ENCODE results near the gene KAT7.
A peak's percentile ranks its signal among the peaks of the same experiment; 100 is the strongest.
"Not testable (repeated sequence)": the region's sequence is repeated elsewhere in the genome, so short reads cannot be mapped to it uniquely, and the experiment has no call there.

Gene KAT7

GRCh38 chr17:49788478-49789242 lies at the start of gene KAT7:
TSS of gene KAT7 (plus strand) at chr17:49788681. CDS start at chr17:49788835, 154 bp downstream.
- peak; percentile 97 for DNase-seq (ENCODE audit: low read depth)

DNA sequence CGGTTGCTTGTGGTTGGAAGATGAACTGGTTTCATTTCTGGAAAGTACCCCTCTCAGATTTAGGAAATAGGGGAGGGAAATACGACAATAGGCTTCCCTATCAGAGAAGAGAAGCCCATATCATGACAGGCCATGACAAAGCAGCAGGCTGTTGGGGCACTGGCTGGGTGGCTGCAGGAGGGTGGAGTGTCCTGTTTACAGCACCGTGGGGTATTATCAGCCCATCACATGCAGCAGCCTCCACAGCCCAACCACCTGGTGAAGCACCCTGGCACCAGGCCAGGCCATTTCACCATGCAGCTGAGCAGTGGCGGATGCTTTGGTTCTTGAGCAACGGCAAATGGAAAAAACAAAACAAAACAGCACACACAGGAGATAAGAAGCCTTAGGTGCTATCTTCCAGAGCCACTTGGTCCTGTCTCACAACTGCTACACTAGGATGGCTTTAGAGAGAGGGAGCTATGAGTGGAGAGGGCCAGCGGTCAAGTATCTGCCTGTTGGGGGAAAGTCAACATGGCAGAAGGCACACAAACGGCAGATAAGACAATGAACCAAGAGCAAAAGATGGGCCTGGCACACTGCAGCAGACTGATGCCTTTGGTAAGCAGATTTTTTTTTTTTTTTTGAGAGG lies 48.7 kb upstream of the KAT7 start:
- DNase-seq (ENCODE audit: low read depth): peak; percentile 74

GRCh38 chr17:49741009-49741691 lies 47.3 kb upstream of the KAT7 start:
- no peak for DNase-seq (ENCODE audit: low read depth)

DNA sequence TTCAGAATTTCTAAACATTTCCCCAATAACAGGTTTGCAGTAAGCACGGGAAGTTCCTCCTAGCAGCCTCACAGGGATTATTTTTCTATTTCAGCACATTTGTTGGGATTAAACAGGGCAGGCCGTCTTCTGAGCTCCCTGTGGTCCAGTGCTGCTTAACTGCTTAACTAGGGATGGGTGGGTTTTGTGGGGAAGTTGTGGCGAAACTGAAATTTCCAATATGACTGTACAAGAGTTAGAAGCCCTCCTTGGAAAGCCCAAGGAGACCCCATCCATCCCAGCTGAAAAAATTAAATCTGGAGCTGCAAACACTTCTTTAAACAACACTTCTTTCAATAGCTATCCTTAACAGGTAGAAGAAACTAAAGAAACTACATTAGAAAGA lies 46.8 kb upstream of the KAT7 start:
- no peak for DNase-seq (ENCODE audit: low read depth)

DNA sequence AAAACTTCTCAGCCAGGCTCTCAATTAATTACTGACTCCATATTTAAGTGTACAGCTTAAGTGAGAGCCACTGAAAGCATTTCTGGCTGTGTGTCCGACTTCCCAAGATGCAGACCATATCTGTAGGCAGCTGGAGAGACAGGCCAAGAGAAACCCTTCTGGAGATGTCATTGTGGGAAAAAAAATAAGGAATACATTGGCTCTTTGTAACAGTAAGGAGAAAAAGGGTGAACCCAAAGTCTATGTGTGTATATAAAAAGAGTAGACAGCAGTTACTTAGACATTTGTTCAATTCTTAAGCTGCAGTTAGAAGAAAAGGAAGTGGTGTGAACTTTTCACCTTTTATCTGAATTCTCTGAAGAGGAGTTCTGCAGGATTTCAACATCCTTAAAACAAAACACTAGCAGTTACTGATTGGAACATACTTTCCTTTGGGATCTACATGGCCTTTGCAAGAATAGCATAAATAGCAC lies 46.3 kb upstream of the KAT7 start:
- no peak for DNase-seq (ENCODE audit: low read depth)

- no peak for DNase-seq (ENCODE audit: low read depth)
Measured at GRCh38 chr17:49745175-49746139, 43.0 kb upstream of the KAT7 start.

- DNase-seq (ENCODE audit: low read depth): no peak
Measured at GRCh38 chr17:49746791-49747490, 41.5 kb upstream of the KAT7 start.

DNA sequence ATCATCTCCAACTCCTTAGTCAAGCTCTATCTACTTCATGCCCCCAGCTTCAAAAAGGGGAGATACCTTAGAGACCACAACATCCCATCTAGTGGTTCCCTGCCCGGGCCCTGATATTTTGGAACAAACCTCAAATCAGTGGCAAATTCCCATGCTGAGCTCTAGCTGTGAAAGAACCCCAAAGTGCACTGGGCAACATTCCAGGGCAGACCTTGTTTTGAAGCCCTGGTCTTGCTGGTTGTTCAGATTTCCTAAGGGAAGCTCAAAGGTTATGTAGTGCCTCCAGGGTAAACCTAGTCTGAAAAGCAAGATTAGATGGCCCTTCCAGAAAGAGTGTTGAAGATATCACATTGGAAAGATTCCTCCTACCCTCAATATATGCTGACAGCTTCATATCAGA lies 40.8 kb upstream of the KAT7 start:
- no peak for DNase-seq (ENCODE audit: low read depth)

DNA sequence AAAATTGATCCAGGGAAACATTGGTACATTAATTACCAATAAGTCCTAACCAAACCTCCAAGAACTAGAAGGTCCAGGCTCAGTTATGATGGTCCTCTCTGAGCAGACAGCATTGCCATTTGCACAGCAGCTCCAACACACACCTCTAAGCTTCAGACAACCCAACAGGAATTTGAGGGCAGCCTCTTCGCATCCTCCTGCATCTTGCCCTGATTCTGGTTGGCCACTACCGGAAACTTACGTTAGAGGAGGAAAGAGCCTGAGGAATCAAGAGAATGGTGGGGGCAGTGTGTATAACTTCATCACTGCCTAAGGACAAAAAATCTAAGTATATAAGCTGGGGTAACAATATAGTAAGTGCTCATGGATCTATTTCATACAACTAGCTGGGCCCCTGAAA lies 40.3 kb upstream of the KAT7 start:
- DNase-seq (ENCODE audit: low read depth): no peak

DNA sequence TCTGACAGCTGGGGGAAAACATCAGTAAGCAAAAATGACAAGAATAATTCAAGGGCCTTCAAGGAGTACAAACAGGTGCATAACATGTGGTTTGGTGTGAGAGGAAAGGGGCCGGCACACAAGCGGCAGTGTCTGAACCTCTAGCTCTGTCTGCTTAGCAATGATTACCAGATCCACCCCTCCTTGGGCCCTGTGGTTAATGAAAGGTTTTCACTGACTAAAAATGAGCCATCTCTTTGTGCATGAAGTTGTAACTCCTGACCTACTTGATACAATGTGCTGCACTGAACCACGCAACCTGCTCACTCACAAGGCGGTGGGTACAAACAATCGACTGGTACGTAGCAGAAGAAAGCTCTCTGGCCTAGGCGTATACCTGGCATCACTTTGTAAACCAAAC lies 39.7 kb upstream of the KAT7 start:
- DNase-seq (ENCODE audit: low read depth): peak; percentile 52

DNA sequence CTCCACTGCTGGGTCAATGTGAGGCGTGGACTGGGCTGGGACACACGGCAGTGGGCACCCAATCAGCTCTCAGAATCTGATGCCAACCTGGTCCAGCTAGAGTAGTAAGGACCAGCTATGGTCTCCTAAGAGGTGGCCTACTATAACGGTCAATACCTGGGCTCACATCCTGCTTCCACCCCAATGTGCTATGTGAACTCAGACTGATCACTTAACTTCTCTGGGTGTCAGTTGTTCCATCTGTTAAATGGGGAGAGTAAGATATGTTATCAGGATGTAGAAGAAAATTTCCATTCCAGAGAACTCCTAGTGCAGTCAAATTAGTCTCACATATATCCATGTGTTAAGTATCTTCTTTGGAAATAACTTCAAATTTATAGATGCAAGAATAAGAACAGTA lies 38.8 kb upstream of the KAT7 start:
- no peak for DNase-seq (ENCODE audit: low read depth)

DNA sequence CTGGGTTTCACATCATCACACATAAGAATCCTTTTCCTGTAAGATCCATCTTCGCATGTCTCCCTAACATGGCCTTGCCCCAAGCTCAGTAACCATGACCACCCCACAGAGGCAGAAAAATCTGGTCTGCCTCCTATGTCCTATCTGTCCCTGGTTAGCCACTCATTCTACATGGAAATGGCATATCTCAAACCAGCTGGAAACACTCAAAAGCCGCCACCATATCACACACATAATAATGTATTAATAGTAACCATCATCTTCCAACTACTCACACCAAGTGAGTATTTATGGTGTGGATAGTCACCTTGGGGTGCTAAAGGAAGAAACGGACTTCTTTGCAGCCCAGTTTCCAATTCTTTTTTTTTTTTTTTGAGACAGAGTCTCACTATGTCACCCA lies 36.0 kb upstream of the KAT7 start:
- DNase-seq (ENCODE audit: low read depth): no peak

DNA sequence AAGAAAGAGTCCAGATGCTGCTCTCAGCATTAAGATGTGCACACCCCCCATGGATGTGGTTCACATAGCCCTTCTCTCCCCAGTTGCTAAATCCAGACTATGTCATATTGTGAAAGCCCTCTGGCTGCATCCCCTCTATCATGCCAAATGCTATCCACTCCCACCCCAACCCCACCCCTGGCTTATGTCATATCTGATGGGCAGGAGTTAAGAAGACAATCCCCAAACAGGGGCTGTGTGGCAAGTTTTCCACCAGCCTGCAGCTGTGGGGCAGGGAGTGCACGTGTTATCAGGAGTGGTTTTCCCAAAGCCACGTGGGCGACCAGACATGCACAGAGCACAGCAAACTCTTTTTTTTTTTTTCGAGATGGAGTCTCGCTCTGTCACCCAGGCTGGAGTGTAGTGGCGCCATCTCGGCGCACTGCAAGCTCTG lies 34.5 kb upstream of the KAT7 start:
- no peak for DNase-seq (ENCODE audit: low read depth)

DNA sequence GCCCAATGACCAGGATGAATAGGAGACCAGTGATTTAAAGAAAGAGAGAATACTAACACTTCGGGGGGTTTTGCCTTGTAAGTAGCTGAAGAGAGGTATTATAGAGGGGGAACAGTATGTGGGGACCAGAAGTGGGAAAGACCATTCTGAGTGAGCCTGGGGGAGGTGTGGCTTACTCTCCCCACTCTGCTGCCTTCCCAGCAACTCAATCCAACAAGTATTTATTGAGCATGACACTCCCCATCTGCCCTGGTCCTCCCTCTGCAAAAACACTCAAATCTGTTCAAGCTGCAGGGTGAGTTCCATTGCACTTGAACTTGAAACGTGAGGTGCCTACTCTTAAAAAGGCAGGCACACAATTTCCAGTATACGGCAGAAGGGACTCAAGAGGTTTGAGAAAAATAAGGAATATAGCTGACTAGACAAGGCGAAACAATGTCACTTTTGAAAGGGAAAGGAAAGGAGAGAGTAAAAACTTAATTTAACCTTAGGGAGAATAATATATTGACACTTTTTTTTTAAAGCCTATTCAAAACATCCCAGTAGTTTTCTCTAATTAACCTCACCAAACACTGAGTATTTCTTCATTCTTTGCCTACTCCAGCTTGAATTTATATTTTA lies 32.7 kb upstream of the KAT7 start:
- no peak for DNase-seq (ENCODE audit: low read depth)

GRCh38 chr17:49756323-49757150 lies 31.9 kb upstream of the KAT7 start:
- DNase-seq (ENCODE audit: low read depth): no peak

DNA sequence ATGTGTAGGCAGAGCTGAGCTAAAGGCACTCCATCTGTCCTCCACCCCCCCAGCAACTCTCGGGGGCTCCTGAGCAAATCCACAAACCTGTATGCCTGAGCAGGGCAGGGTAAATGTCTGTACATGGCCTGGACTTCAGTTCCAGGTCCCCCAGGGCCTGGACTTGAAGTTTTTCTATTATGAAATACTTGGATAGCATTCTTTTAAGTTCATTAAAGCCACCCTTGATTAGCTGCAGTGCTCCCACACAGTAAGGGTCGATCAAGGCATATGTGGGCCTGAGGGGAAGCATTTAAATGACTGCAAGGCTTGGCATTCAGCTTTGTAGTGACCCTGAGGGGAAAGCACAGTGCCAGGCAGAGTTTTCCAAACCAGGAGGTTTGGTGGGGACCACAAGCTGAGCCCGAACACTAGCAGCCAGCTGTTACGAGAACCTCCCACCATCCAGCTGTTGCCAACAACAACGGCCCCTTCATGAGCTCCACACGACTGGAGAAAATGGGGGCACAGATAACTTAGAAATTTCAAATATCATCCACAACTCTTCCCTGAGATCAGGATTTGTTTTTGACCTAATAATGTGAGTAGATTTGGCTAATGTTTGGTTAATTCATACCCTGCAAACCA lies 31.2 kb upstream of the KAT7 start:
- DNase-seq (ENCODE audit: low read depth): no peak

GRCh38 chr17:49758464-49759010 lies 29.9 kb upstream of the KAT7 start:
- not testable (repeated sequence) for DNase-seq (ENCODE audit: low read depth)

- DNase-seq (ENCODE audit: low read depth): no peak
Measured at GRCh38 chr17:49759203-49759602, 29.3 kb upstream of the KAT7 start.

GRCh38 chr17:49760296-49760695 lies 28.2 kb upstream of the KAT7 start:
- DNase-seq (ENCODE audit: low read depth): no peak
